GM18870 (cell line): ENCODE results near the gene TTR.
A peak's percentile ranks its signal among the peaks of the same experiment; 100 is the strongest.

Source experiments
- ATAC-seq: cut with Tn5 transposase; IDR thresholded peaks from one replicate; pipeline ENCODE4 v1.9.1; 2021; ENCODE audit warnings: moderate library complexity; ENCODE audit not compliant: unreplicated experiment

Gene TTR

DNA sequence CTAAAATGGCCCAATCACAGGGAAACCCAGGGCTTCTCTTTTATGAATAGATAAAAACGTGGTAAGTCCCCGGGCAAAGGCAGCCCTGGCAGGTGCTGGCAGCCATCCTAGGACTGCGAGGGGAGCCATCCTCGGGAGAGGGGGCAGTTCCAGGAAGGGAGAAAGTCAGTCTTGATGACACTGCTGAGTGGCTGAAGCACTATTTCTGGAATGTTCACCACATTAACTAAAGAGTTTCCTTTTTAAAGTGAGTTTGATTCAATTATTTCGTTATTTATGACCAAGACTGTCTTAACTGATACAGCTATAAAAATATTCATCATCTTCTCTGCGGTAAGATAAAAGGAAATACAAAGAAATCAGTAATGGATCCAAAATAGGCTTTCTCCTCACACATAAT is 20.4 kb downstream of the TTR start:
- ATAC-seq: no peak

GRCh38 chr18:31614044-31614443 is 22.4 kb downstream of the TTR start:
- no peak for ATAC-seq

DNA sequence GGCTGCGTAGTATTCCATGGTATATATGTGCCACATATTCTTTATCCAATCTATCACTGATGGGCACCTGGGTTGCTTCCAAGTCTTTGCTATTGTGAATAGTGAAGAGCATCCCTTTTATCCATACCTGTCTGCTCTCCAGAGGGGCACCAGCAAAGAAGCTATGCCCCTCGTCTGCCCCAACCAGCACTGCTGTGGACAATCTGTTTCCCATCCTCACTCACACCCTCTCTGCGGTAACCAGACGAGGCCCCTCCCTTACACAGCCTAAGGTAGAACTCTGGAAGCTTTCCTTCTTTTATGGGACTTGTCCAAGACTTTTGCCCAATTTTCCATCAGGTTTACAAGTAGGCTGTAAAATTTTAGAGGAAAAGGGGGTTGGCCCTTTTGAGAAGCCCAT is 24.9 kb downstream of the TTR start:
- ATAC-seq: no peak

DNA sequence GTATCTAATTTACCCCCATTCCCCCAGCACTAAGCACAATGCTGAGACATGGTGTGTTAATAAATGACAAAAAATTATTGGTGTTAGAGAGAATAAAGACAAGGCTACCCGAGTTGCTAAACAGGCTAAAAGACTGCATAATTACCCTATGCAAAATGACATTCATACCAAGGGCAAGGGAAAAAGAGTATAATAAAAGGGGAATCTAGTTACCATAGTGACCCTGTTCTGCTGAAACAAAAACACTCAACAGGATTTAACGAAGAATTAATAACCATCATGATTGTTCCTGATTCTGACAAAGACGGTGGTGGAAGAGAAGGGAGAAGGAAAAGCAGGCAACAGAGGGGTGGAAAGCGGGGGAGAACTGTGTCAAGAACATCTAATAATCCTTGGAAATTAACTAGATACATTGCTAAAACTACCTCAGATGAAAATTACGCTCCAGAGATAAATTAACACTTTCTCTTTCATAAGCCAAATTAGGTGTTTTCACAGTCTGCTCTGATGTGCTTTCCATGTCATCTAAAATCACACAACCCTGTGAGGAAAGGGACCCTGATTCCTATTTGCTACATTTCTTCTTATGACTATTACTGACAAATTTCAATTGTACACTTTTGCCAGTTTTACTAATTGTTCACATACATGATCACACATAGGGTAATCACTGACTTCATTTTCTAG is 25.5 kb downstream of the TTR start:
- no peak for ATAC-seq

DNA sequence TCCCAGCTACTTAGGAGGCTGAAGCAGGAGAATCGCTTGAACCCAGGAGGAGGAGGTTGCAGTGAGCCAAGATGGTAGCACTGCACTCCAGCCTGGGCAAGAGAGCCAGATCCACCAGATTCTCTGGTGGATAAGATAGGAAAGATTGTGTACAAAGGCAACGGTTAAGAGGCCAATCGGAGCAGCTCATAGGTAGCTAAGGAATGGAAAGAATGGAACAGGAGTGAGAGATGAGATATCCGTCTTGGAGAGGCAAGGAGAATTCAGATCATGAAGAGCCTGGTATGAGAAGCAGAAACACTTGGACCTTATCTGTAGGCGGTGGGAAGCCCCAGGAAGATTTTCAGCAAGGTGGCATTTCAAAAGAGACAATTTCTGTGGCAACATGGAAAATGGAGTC is 27.1 kb downstream of the TTR start:
- no peak for ATAC-seq

- ATAC-seq: no peak
These were observed 27.6 kb downstream of the TTR start for GRCh38 chr18:31619291-31619690.

DNA sequence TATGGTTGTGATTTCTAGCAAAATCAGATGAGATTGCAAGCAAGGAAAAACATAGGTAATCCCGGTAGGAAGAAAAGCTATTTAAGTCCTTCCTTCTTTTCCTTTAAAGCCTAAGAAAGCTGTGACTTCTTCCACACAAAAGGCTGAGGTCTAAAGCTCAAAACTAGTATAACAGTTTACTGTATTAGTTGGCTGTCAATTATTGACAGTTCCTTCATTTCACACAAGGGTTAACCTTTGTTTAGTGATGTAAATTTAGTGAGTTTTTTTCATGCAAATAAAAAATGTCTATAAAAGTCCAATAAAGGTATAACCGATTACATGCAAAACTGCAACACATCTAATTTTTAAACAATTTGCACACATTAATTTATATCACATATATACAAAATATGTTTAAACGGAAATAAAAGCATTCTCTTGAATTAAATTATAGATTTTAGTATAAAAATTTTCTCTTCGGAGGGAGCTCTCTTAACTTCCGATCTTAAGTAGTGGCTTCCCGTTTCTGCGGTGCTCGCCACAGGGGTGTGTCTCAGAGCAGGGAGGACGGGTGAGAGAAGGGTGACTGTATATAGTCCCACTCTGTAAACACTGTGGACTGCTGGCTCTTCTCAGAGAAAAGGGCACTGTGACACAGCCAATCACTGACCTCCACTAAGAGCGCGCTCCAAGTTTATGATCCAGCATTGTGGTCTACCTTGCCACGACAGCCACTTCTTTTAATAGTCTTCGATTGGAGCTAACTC is 33.4 kb downstream of the TTR start:
- ATAC-seq: no peak

DNA sequence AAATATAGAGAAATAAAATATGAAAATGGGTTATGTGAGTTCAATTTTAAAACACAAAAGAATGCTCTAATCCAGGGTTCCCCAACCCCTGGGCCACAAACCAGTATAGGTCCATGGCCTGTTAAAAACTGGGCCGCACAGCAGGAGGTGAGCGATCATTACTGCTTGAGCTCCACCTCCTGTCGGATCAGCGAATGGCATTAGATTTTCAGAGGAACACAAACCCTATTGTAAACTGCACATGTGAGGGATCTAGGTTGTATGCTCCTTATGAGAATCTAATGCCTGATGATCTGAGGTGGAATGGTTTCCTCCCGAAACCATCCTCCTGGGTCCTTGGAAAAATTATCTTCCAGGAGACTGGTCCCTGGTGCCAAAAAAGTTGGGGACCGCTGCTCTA is 34.7 kb downstream of the TTR start:
- ATAC-seq: no peak

GRCh38 chr18:31630549-31630948 is 38.9 kb downstream of the TTR start:
- ATAC-seq: no peak

GRCh38 chr18:31631526-31631925 is 39.8 kb downstream of the TTR start:
- ATAC-seq: no peak

DNA sequence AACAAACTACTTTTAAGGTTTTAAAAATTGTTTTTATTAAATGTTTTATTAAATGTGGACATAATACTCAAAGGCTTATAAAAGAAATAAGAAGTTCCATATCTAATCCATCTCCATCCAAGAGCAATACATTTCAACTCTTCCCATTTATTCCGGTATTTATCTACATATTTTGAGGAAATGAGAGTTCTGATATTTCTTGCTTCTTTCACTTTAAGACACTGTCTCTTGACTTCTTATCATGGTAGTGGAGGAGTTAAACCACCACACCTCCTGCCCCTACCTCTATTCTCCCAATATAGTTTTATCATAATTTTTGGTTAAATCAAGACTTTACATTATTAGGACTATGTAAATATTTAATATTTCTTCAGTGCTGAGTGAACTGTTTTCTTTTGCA is 40.7 kb downstream of the TTR start:
- ATAC-seq: no peak

- ATAC-seq: no peak
These were observed 42.0 kb downstream of the TTR start for GRCh38 chr18:31633392-31634330.

GRCh38 chr18:31634331-31634713 is 42.6 kb downstream of the TTR start:
- peak; percentile 96 for ATAC-seq

- no peak for ATAC-seq
These were observed 44.7 kb downstream of the TTR start for GRCh38 chr18:31636387-31636786.

- ATAC-seq: no peak
These were observed 45.8 kb downstream of the TTR start for GRCh38 chr18:31637445-31637844.

GRCh38 chr18:31643003-31643402 is 51.3 kb downstream of the TTR start:
- no peak for ATAC-seq

GRCh38 chr18:31645411-31645810 is 53.7 kb downstream of the TTR start:
- no peak for ATAC-seq

DNA sequence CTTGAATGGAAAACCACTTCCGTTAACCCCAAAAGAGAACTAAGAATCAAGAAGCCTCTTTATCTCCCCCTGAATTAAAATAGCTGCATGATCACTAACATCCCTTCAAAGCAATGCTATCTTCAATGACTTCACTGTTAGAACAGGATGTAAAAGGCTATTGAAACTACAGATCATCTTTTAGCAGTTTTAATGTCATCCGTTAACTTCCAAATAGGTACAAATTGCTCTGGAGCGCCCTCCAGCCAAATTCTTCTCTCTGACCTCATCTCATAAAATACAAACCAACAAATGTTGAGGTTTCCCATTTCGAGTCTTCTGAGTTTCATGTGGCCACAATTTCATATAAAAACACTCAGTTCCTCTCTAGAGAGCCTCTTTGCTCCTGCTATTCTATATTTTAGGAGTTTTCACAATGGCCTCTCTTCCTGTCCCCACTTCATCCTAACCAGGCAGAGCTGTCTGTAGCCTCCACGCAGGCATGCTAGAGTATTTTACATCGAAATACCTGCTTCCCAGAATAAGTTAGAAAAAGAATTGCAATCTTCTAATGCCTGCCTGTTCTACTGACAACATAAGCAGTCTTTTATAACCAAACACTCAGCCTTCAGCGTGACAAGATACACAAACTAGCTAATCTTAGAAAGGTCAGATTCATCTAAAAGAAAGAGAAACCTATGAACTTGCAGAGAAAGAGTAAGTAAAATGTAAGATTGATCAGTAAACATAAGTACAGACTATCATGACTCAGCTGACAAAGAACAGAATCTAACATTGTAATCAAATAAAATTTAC is 54.9 kb downstream of the TTR start:
- ATAC-seq: no peak

DNA sequence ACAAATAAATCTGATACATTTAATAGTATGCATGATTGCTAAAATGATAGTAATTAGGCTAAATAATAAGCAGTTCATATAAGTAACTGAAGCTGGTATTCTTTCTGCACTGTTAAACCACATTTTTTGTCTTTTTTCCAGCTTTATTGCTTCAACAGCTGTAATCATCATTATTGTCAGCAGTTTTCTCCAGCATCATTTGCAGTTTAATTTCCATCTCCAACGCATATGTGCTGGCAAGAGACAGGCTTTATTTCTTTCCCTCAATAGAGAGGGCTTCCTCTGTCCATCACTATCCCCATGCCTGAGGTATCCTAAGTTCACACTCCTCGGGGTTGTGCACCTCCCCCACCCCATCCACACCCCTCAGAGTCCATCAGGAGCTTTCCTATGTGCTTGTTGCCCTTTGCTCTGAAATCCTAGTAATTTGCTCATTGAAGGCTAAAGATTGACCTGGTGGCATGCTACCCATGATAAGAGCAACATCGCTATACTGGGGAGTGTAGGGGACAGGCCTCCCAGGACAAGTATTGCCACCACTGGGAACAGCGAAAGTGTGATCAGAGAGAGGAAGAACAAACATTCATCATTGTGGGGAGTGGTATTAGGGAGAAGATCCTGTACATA is 55.6 kb downstream of the TTR start:
- ATAC-seq: no peak
